GM15510 (cell line): ENCODE measurements around the gene MTHFD2.

Experiments
- POLR2A ChIP-seq: IDR thresholded peaks from 3 replicates; pipeline ENCODE4 v1.6.1; 2011; ENCODE audit warnings: borderline replicate concordance; ENCODE audit not compliant: insufficient read length; ENCODE audit errors: extremely low read depth

The MTHFD2 gene

GRCh38 chr2:74186038-74186437 lies 12.4 kb upstream of the MTHFD2 start:
- TF ChIP-seq POLR2A = no peak

- TF ChIP-seq POLR2A = no peak
Observed at GRCh38 chr2:74188018-74188601, 10.3 kb upstream of the MTHFD2 start.

GRCh38 chr2:74188696-74189095 lies 9.7 kb upstream of the MTHFD2 start:
- TF ChIP-seq POLR2A = no peak

- TF ChIP-seq POLR2A = no peak
Observed at GRCh38 chr2:74191596-74192380, 6.6 kb upstream of the MTHFD2 start.

- TF ChIP-seq POLR2A = no peak
Observed at GRCh38 chr2:74194799-74195198, 3.6 kb upstream of the MTHFD2 start.

GRCh38 chr2:74197049-74197448 lies 1.4 kb upstream of the MTHFD2 start:
- no peak for TF ChIP-seq POLR2A

GRCh38 chr2:74198023-74198460 lies 373 bp upstream of the MTHFD2 start:
- no peak for TF ChIP-seq POLR2A

GRCh38 chr2:74199275-74199701 lies 873 bp downstream of the MTHFD2 start:
- no peak for TF ChIP-seq POLR2A

GRCh38 chr2:74199871-74200305 lies 1.5 kb downstream of the MTHFD2 start:
- no peak for TF ChIP-seq POLR2A

GRCh38 chr2:74201196-74201595 lies 2.8 kb downstream of the MTHFD2 start:
- TF ChIP-seq POLR2A = no peak

GRCh38 chr2:74201596-74201995 lies 3.2 kb downstream of the MTHFD2 start:
- TF ChIP-seq POLR2A = no peak

GRCh38 chr2:74204436-74204835 lies 6.0 kb downstream of the MTHFD2 start:
- no peak for TF ChIP-seq POLR2A

- no peak for TF ChIP-seq POLR2A
Observed at GRCh38 chr2:74205113-74205512, 6.7 kb downstream of the MTHFD2 start.

- no peak for TF ChIP-seq POLR2A
Observed at GRCh38 chr2:74205596-74205995, 7.2 kb downstream of the MTHFD2 start.

GRCh38 chr2:74206180-74206688 lies 7.8 kb downstream of the MTHFD2 start:
- TF ChIP-seq POLR2A = no peak
